HCT116 (cell line): ENCODE results near the gene TNFAIP2. TPM values are rescaled to one million over a fixed set of nuclear protein-coding genes. Genes with fewer than 3 reads are reported as not detected.

Experiments
- ATAC-seq: fragments of 200-7000 bp; cut with Tn5 transposase; 2 replicates; pipeline ENCODE4 v1.9.1; 2020; ENCODE audit warnings: mild to moderate bottlenecking, moderate library complexity
- BruUV-seq: library from RNA; stranded (reverse); fragments of 400-500 nt; replicated peaks from 2 replicates; lab custom pipeline; 2021; lab: Mats Ljungman, UMichigan
- CTCF ChIA-PET: fragments of 300-600 bp; sonication (Branson Sonifier 250); formaldehyde crosslinking; loops from one replicate; lab custom pipeline; 2021; ENCODE audit warnings: antibody characterized with exemption; lab: Charles Lee
- POLR2A ChIA-PET: fragments of 300-600, 350-600 bp; sonication (Branson Sonifier 250); formaldehyde crosslinking; loops from one replicate; lab custom pipeline; 2021; ENCODE audit warnings: antibody characterized with exemption; lab: Charles Lee
- RAD21 ChIA-PET, 2 experiments: fragments of 300-600 bp; sonication (Branson Sonifier 250); formaldehyde crosslinking; loops; one replicate each; lab custom pipeline; 2023; ENCODE audit warnings: low total read pairs in 2 of 2; ENCODE audit not compliant: uncharacterized antibody in 2 of 2, unreplicated experiment in 2 of 2, low non-redundant PET in 1 of 2; lab: Charles Lee
- DNase-seq: peaks from one replicate; pipeline ENCODE4 v3.0.0-alpha.2; 2010; ENCODE audit warnings: low read depth, low spot score
- H2AFZ ChIP-seq: fragments of 200-600 bp; shearing (Covaris generic), sonication (generic); 2 replicates; pipeline ENCODE4 v1.6.1; 2017; ENCODE audit warnings: low read depth, mixed run types, mixed read lengths, antibody characterized with exemption, low read length; ENCODE audit not compliant: poor library complexity, severe bottlenecking
- H3K27ac ChIP-seq: 2 replicates; pipeline ENCODE4 v1.5.1; 2012; ENCODE audit warnings: low read depth, low read length
- H3K27me3 ChIP-seq: fragments of 200-600 bp; sonication (generic); 2 replicates; pipeline ENCODE4 v1.6.1; 2016; ENCODE audit warnings: mixed run types, low read length, mixed read lengths; ENCODE audit not compliant: insufficient read depth
- H3K36me3 ChIP-seq, 2 experiments: fragments of 200-500 bp in 1 of 2; fragments of 200-600 bp in 1 of 2; sonication (Bioruptor generic) in 1 of 2; sonication (generic) in 1 of 2; 2 replicates each; pipeline versions ENCODE4 v1.5.1 to v1.6.1; 2014 to 2016; ENCODE audit warnings: low read length in 2 of 2, inconsistent platforms in 1 of 2, mixed read lengths in 1 of 2, mixed run types in 1 of 2; ENCODE audit not compliant: insufficient read depth in 2 of 2, control insufficient read depth in 1 of 2
- H3K4me1 ChIP-seq, 2 experiments: fragments of 200-600 bp in 1 of 2; sonication (generic) in 1 of 2; 2 replicates each; pipeline versions ENCODE4 v1.5.1 to v1.6.1; 2012 to 2017; ENCODE audit warnings: low read length in 2 of 2, inconsistent platforms in 1 of 2, mild to moderate bottlenecking in 1 of 2, mixed read lengths in 1 of 2, mixed run types in 1 of 2, moderate library complexity in 1 of 2; ENCODE audit not compliant: insufficient read depth in 2 of 2, control insufficient read depth in 1 of 2
- H3K4me2 ChIP-seq: fragments of 200-600 bp; sonication (generic); 2 replicates; pipeline ENCODE4 v1.6.1; 2017; ENCODE audit warnings: mixed run types, low read length, mixed read lengths
- H3K4me3 ChIP-seq, 2 experiments: fragments of 200-600 bp in 1 of 2; sonication (generic) in 1 of 2; replicated peaks in 1 of 2; 2 replicates each; pipeline ENCODE4 v1.5.1; 2011 to 2016; ENCODE audit warnings: low read length in 2 of 2, control low read depth in 1 of 2, low read depth in 1 of 2, mild to moderate bottlenecking in 1 of 2, mixed read lengths in 1 of 2, mixed run types in 1 of 2
- H3K79me2 ChIP-seq: fragments of 200-600 bp; sonication (generic); 2 replicates; pipeline ENCODE4 v1.6.1; 2017; ENCODE audit warnings: mild to moderate bottlenecking, mixed run types, low read length, moderate library complexity, mixed read lengths; ENCODE audit not compliant: insufficient read depth
- H3K9ac ChIP-seq: fragments of 200-600 bp; sonication (generic); 2 replicates; pipeline ENCODE4 v1.6.1; 2016; ENCODE audit warnings: low read length, mixed read lengths
- H3K9me2 ChIP-seq: fragments of 200-600 bp; sonication (generic), shearing (Covaris generic); 2 replicates; pipeline ENCODE4 v1.6.1; 2017; ENCODE audit warnings: mixed run types, mild to moderate bottlenecking, moderate library complexity; ENCODE audit not compliant: insufficient read depth
- H3K9me3 ChIP-seq, 2 experiments: fragments of 200-500 bp in 1 of 2; fragments of 200-600 bp in 1 of 2; sonication (Bioruptor generic) in 1 of 2; sonication (generic) in 1 of 2; 2 replicates each; pipeline ENCODE4 v1.6.1; 2014 to 2017; ENCODE audit warnings: low read length in 2 of 2, mixed read lengths in 2 of 2, inconsistent platforms in 1 of 2, low read depth in 1 of 2, mild to moderate bottlenecking in 1 of 2, mixed run types in 1 of 2, moderate library complexity in 1 of 2; ENCODE audit not compliant: control insufficient read depth in 1 of 2, insufficient read depth in 1 of 2
- H4K20me1 ChIP-seq: fragments of 200-600 bp; sonication (generic), shearing (Covaris generic); 2 replicates; pipeline ENCODE4 v1.6.1; 2017; ENCODE audit warnings: mixed run types, mild to moderate bottlenecking, moderate library complexity; ENCODE audit not compliant: insufficient read depth
- ELF1 ChIP-seq: IDR thresholded peaks from 2 replicates; pipeline ENCODE4 v1.6.1; 2012; ENCODE audit warnings: low read depth, borderline replicate concordance
- EZH2phosphoT487 ChIP-seq: fragments of 200-600 bp; IDR thresholded peaks from 2 replicates; pipeline ENCODE4 v1.6.1; 2018; ENCODE audit warnings: antibody characterized with exemption, borderline replicate concordance
- POLR2A ChIP-seq: IDR thresholded peaks from 2 replicates; pipeline ENCODE4 v1.7.0; 2011; ENCODE audit warnings: borderline replicate concordance; ENCODE audit not compliant: insufficient read depth, insufficient read length; ENCODE audit errors: extremely low read depth
- POLR2AphosphoS5 ChIP-seq: IDR thresholded peaks from 2 replicates; pipeline ENCODE4 v1.6.1; 2011; ENCODE audit warnings: mild to moderate bottlenecking, low read depth, low read length, moderate library complexity
- TCF7L2 ChIP-seq: IDR thresholded peaks from 2 replicates; pipeline ENCODE4 v1.7.0; 2011; ENCODE audit warnings: borderline replicate concordance, inconsistent platforms; ENCODE audit not compliant: insufficient read depth, insufficient read length; ENCODE audit errors: extremely low read depth
- intact Hi-C: fragments of 100-400 bp; cut with micrococcal nuclease; formaldehyde crosslinking; loops from 2 replicates; pipeline ENCODE4 v1.10.0; 2022
- total RNA-seq: library from RNA; stranded (reverse); gene quantifications from one replicate; pipeline ENCODE4 v1.2.1, GENCODE V29; 2021; ENCODE audit not compliant: unreplicated experiment
- TF ChIP-seq, protein P1 (sequence below): IDR thresholded peaks from 2 replicates; pipeline ENCODE4 v1.6.1; 2012
- TF ChIP-seq, protein P2 (sequence below), 3 experiments: fragments of 200-600 bp in 1 of 3; sonication (generic) in 1 of 3; IDR thresholded peaks in 2 of 3; conservative IDR thresholded peaks in 1 of 3; 2 replicates each; pipeline ENCODE4 v1.5.1; 2012 to 2017; ENCODE audit warnings: low read depth in 2 of 3, low read length in 2 of 3, antibody characterized with exemption in 1 of 3, borderline replicate concordance in 1 of 3, control low read depth in 1 of 3, mild to moderate bottlenecking in 1 of 3, mixed read lengths in 1 of 3, mixed run types in 1 of 3, moderate library complexity in 1 of 3; ENCODE audit not compliant: insufficient read depth in 1 of 3

TNFAIP2 gene
- total RNA-seq, 1 experiment from 2014 or later = 74.8 TPM

DNA sequence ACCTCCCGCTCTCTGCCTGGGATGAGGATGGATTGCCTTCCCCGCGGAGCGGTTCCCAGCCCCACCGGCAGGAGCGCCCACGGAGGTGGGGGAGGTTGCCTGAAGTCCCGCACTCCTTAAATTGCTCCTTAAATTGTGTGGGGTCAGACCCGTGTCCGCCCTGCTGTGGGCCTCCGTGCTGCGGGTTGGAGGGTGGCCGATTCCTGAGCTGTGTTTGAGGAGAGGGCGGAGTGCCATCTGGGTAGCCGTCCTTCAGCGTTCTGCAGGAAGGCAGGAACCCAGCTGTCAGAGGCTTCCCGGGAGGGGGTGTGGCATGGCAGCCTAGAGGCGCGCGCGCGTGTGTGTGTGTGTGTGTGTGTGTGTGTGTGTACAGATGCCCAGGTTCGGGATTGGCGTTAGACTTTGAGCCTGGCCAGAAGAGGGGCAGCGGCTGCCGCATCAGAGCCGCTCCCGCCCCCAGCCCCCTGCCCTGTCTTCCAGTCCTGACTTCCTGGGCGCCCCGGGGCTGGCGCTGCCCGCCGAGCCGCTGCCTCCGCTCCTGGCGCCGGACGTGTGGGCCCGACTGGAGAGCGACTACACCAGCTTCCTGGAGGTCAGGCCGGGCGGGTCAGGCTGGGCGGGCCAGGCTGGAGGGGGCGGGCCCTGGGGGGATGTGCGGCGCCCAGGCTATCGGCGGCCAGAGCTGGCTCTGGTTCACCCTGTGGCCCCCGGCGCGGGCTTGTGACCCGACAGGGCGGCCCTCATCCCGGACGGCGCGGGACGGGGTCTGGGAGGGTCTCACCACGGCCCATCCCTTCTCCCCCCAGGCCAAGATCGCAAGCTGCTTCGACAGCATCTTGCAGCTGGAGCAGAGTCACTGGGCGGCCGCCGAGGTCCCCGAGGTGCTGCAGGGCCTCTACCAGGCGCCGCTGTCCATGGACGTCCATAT lies 19.5 kb upstream of the TNFAIP2 start:
- CTCF ChIA-PET = interaction anchor here (1.6 to 3.1 kb wide), 5 partner anchors 8 to 80 kb away, joined by 7 to 41 read pairs (median 15); partner anchors contain the start of gene EXOC3L4
- DNase-seq (no peak), ATAC-seq (peak; percentile 35)
- H3K4me1 ChIP-seq = peaks cover 22 to 38% of the 10 kb centered on the region in 2 experiments
- no peaks in the 10 kb centered on the region for H3K27me3 ChIP-seq
- peak overlapping the region; percentile 3 to 34; a peak in 2 of 4 replicates for H3K4me3 ChIP-seq
- no peaks in the 10 kb centered on the region for H3K9me3 ChIP-seq
- H3K9me2 ChIP-seq = no peaks in the 10 kb centered on the region
- H3K79me2 ChIP-seq = no peaks in the 10 kb centered on the region
- no peak overlapping the region for H2AFZ ChIP-seq
- 0 out of 2 replicates have a peak, but pooled peaks have one; percentile 7 for TF ChIP-seq POLR2AphosphoS5
- TF ChIP-seq, protein P1, sequence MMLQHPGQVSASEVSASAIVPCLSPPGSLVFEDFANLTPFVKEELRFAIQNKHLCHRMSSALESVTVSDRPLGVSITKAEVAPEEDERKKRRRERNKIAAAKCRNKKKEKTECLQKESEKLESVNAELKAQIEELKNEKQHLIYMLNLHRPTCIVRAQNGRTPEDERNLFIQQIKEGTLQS = no peak
- no peak for TF ChIP-seq TCF7L2
- TF ChIP-seq POLR2A = no peak
- TF ChIP-seq EZH2phosphoT487 = no peak
- TF ChIP-seq, protein P2, sequence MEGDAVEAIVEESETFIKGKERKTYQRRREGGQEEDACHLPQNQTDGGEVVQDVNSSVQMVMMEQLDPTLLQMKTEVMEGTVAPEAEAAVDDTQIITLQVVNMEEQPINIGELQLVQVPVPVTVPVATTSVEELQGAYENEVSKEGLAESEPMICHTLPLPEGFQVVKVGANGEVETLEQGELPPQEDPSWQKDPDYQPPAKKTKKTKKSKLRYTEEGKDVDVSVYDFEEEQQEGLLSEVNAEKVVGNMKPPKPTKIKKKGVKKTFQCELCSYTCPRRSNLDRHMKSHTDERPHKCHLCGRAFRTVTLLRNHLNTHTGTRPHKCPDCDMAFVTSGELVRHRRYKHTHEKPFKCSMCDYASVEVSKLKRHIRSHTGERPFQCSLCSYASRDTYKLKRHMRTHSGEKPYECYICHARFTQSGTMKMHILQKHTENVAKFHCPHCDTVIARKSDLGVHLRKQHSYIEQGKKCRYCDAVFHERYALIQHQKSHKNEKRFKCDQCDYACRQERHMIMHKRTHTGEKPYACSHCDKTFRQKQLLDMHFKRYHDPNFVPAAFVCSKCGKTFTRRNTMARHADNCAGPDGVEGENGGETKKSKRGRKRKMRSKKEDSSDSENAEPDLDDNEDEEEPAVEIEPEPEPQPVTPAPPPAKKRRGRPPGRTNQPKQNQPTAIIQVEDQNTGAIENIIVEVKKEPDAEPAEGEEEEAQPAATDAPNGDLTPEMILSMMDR (IDR thresholded peaks at IDR 0.05 in 2 of 3, conservative IDR thresholded peaks at IDR 0.05 in 1 of 3; ENCODE audit: borderline replicate concordance in 1 of 3, insufficient read depth in 1 of 3, low read depth in 2 of 3, low read length in 2 of 3) = 0 out of 6 replicates have a peak, but pooled peaks of 1 of the 3 experiments have one; percentile 12
- no peak for TF ChIP-seq ELF1
- H3K27ac ChIP-seq = no peak overlapping the region; the same call in 1 of the 2 replicates
- H3K4me2 ChIP-seq = peak overlapping the region; percentile 60
- no peak overlapping the region for H3K9ac ChIP-seq
- BruUV-seq = no TSS peak
- RAD21 ChIA-PET = interaction anchor here in 1 of 2 experiments (0.7 kb wide), 1 partner anchor 83 kb away, joined by 4 read pairs; no protein-coding TSS in a partner anchor
- H3K36me3 ChIP-seq = no peaks in the 10 kb centered on the region
- H4K20me1 ChIP-seq = no peaks in the 10 kb centered on the region
- POLR2A ChIA-PET = interaction anchor here (0.7 kb wide), 1 partner anchor 146 kb away, joined by 3 read pairs; no protein-coding TSS in a partner anchor
- intact Hi-C loops = no loop called here
